ENCODE measurements around the gene ASB1.

The ASB1 gene

GRCh38 chr2:238461051-238461450, 34.3 kb downstream of the ASB1 start:
- no peak for DNase-seq (ENCODE audit: low read depth)
- TF ChIP-seq CTCF (IDR thresholded peaks at IDR 0.05; ENCODE audit: insufficient read depth, low read depth, low read length, missing control alignments): no peak
- no peak overlapping the region for H3K4me3 ChIP-seq (ENCODE audit: low read depth, low read length)

GRCh38 chr2:238461491-238461890, 34.8 kb downstream of the ASB1 start:
- no peak for DNase-seq (ENCODE audit: low read depth)
- TF ChIP-seq CTCF (IDR thresholded peaks at IDR 0.05; ENCODE audit: insufficient read depth, low read depth, low read length, missing control alignments): no peak

GRCh38 chr2:238461916-238462315, 35.2 kb downstream of the ASB1 start:
- DNase-seq (ENCODE audit: low read depth): no peak
- H3K4me3 ChIP-seq (ENCODE audit: low read depth, low read length): no peak overlapping the region
- no peak for TF ChIP-seq CTCF (IDR thresholded peaks at IDR 0.05; ENCODE audit: insufficient read depth, low read depth, low read length, missing control alignments)

More at GRCh38 chr2:238461491-238461890, 34.8 kb downstream of the ASB1 start:
- no peak overlapping the region for H3K4me3 ChIP-seq (ENCODE audit: low read depth, low read length)

- no peak overlapping the region for H3K4me3 ChIP-seq (ENCODE audit: low read depth, low read length)
- DNase-seq (ENCODE audit: low read depth): peak; percentile 61
- peak; percentile 58 for TF ChIP-seq CTCF (IDR thresholded peaks at IDR 0.05; ENCODE audit: insufficient read depth, low read depth, low read length, missing control alignments)
Observed at GRCh38 chr2:238462782-238463396, 36.2 kb downstream of the ASB1 start.

- no peak overlapping the region for H3K4me3 ChIP-seq (ENCODE audit: low read depth, low read length)
- no peak for TF ChIP-seq CTCF (IDR thresholded peaks at IDR 0.05; ENCODE audit: insufficient read depth, low read depth, low read length, missing control alignments)
- no peak for DNase-seq (ENCODE audit: low read depth)
Observed at GRCh38 chr2:238464389-238464788, 37.7 kb downstream of the ASB1 start.

- H3K4me3 ChIP-seq (ENCODE audit: low read depth, low read length): no peak overlapping the region
- DNase-seq (ENCODE audit: low read depth): no peak
- TF ChIP-seq CTCF (IDR thresholded peaks at IDR 0.05; ENCODE audit: insufficient read depth, low read depth, low read length, missing control alignments): no peak
Observed at GRCh38 chr2:238465487-238466242, 38.9 kb downstream of the ASB1 start.
